Stimulated activated CD8-positive, alpha-beta memory T cell treated with anti-CD3 and anti-CD28 coated beads, Interleukin-7, amount 100 ng/mL, for 4 hours (primary cell): ENCODE data around the gene APOM.

Source experiments
- DNase-seq, 2 donors: peaks; one replicate each; pipeline ENCODE4 v3.0.0-alpha.2; 2020; ENCODE audit warnings: low read depth in 2 of 2

Gene APOM

DNA sequence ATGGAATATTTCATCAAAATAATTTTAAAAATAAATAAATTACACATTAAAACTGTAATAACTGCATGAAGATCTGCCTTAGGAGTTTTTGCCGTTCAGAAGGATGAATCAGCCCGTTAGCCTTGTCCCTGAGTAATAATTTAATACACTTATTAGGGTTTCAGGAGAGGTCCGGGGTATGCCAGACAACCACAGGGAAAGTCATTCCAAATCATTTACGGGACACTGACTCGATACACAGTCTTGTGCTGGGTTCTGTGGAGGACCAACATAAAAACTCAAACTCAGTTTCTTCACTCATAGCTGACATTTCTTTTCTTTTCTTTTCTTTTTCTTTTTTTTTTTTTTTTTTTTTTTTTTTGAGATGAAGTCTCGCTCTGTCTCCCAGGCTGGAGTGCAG lies 50.2 kb downstream of the APOM start:
- no peak for DNase-seq

DNA sequence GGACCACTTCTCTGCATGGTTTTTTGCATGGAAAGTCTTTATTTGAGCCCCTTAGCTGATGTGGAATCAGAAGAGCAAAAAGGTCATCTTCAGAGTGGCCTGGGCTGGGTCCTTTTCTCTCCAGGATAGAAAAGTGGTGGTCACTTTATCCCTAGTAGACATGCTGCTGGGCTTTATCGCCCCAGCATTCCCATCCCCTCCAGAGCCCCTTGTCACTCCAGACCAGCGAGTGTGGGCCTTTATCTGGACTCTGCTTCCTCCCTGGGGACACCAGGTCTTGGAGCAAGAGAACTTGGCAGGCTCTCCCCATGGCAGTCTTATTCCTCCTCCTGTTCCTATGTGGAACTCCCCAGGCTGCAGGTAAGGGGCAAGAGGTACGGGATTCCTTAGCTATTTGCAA lies 50.9 kb downstream of the APOM start, which contains the start of gene LY6G6F:
LY6G6F (plus strand) TSS at position 268 of the 400 bp plus-strand sequence; CDS start at position 309, 41 bp downstream.
- DNase-seq = no peak

DNA sequence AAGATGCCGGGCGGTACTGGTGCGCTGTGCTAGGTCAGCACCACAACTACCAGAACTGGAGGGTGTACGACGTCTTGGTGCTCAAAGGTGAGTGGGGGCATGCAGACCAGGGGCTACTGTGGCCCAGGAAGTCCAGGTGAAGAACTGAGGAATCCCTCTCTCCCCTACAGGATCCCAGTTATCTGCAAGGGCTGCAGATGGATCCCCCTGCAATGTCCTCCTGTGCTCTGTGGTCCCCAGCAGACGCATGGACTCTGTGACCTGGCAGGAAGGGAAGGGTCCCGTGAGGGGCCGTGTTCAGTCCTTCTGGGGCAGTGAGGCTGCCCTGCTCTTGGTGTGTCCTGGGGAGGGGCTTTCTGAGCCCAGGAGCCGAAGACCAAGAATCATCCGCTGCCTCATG lies 52.0 kb downstream of the APOM start:
- DNase-seq = no peak
